NCI-H2196 (cell line): ENCODE measurements around the gene LRRC74A.

Source experiments
- DNase-seq: peaks from one replicate; lab custom pipeline; 2025; ENCODE audit not compliant: unreplicated experiment; lab: John Stamatoyannopoulos, UW

LRRC74A gene

DNA sequence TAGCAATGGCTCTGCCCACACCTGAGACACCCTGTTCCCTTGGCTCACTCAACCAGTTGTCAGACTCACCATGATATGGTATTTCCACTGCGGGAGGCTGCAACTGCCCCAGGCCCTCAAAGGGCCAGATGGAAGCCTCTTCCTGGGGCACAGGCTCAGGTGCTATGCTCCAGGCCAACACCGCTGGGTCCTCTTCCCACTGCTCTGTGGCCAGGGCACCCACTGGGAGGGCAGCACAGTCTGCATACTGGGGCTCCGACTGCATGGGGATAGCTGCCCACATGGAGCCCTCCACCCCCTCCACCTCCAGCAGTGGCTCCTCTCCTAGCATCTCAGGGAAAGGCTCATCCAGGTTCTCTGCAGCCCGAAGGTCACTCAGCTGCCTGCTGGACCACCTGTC, 17.2 kb upstream of the LRRC74A start:
- DNase-seq: no peak

DNA sequence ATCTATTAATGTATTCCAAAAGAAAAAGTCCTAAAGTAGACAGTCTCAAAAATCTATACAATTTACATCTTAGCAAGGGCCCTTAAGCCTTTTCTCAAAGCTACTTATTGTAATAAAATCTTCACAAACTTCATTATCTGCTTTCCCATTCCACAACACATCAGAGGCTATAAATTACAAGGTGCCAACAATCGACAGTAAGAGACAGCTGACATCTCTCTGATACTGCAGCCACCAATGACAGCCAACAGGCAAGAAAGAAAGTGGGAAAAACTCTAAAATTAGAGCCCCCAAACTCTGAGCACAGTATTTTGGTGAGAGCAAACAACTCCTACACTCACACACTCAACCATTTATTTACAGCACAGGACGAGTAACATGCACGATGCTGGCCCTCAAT, 15.7 kb upstream of the LRRC74A start:
- no peak for DNase-seq

DNA sequence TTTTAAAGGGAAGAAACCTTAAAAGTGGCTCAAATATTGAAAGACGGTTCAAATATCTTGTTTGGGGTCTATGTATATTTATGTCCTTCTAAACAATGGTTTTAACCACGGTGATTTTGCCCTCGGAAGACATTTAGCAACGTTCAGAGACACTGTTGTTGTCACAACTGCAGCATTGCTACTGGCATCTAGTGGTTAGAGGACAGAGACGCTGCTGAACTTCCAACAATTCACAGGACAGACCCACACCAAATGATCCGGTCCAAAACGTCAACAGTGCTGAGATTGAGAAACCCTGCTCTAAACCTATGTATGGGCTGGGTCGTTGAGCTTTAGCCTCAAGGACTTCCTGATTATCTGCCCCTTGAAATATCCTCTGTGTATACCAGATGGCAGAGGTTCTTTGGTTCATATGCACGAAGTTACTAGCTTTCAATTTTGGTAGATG, 15.2 kb upstream of the LRRC74A start:
- peak; percentile 30 for DNase-seq

DNA sequence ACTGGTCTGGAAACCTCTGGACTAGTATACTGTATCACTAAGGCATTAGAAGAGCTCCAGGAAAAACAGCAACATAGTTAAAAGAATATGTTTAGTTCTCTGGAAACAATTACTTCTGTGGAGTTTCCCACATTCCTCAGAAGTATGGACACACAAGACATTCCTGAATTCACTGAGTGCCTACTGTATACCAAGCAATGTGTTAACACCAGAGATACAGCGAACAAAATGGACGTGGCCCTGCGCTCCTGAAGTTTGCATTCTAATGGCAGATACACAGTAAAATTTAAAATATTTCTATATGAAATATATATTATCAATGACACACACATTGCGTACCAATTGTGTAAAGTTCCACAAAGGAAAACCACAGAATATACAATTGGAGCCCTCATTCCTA, 14.6 kb upstream of the LRRC74A start:
- no peak for DNase-seq

DNA sequence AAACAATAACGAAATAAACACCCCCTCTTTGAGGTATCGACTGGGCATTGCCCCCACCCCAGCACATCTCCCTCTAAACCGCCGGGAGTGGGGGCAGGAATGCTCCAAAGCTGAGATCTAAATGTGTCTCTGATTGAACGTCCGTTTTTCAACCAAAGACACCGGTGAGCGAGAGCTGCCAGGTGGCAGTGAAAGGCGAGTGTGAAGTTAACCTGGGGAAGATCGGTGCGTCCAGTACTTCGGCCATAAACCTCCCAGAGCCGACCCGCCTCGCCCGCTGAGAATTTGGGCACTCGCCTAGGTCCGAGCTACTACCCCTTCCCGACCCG, 14.2 kb upstream of the LRRC74A start:
- DNase-seq: peak; percentile 27

DNA sequence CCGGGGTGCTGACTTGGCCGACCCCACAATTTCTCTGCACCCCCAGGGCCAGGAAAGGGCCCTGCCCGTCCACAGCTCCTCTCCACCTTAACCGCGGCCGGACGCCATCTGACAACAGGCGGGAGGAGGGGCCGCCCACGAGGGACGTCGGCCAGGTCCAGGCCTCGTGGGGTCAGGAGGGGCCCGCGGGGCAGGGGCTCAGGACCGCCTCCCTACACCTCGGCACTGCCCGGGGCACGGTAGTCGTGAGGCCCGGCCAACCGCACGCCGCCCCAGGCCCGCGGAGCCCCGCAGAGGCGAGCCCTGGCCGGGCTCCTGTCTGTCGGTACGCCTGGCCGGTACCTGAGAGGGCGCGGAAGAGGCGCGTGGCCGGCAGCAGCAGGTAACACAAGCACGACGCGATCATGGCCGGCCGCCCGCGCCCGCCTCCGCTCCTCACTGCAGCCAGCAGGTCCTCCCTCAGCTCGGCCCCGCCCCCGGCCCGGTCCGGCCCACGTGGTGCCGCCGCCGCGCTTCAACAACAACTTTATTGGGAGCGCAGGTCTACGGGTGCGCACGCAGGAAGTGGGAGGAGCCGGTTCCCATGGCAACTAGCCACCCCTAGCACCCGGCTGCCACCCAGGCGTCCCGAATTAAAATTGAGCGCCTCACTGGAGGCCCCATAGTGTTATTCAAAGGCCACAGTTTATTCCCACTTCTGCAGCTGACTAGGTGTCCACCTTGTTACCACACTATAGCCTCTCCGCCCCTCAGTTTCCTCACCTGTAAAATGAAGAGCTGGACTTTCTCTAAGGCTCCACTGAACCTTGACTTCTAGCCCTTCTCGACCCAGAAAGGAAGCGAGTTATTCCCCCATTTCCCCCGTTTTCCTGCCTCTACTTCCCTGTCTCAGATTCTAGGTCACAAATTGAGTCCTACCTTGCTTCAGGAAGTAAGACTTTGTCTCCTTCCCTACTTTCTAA, 13.5 kb upstream of the LRRC74A start, which contains the start of gene ANGEL1:
ANGEL1 (minus strand) TSS at position 461 of the 962 bp plus-strand sequence; CDS start at position 406, 55 bp downstream.
- peak; percentile 96 for DNase-seq

DNA sequence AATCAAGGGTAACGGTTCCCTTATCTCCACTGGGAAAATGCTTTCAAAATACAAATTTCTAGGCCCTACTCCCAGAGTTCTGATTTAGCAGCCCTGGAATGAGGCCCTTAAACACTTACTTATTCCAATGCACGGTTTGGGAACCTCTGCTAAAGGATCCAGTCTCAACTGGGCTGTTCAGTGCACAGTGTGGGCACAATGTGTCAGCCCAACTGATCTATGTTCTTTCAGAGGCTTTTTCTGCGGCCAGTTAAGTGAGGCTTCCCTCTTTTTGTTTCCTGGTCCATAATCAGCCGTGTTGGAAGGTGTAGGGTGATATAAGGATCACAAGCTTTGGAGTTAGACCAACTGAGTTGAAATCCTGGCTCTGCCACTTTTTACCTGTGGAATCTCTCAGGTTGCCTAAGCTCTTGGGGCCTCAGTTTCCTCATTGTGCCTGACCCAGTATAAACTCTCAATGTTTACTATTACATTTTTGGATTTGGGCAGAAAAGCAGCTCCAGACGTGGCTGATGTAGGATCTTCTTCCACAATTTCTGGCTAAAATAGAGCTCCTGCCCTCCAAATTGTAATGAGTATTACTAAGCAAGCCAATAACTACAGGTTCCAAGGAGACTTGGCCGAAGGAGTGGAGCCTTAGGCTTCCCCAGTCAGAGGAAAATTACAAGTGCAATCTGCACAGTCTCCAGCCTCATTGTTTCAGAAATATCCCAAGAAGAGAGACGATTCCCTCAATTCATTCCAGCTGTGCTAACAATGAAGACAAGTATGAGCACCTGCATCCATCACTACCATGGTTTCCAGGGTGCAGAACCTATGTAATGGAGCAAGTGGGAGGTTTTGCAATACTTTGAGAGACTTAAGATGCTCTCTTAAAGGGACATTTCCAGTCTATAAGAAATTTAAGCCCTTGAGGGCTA, 11.2 kb upstream of the LRRC74A start:
- no peak for DNase-seq

DNA sequence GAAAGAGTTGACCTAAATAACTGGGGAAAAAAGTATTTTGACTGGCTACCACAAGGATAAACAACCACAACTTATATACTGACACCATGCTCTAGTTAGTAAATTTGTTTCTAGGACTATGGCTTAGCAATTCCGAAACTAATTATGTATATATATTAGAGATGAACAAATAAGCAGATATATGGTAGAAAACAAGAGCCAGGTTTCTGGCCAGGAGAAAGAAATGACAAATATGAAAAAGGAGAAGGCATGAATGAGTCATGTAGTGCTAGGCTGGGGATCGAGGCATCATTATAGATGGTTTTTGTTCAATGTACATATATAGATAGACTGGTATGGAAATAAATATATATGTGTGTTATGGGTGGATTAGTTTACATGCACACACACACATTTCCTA, 5.5 kb upstream of the LRRC74A start:
- no peak for DNase-seq

DNA sequence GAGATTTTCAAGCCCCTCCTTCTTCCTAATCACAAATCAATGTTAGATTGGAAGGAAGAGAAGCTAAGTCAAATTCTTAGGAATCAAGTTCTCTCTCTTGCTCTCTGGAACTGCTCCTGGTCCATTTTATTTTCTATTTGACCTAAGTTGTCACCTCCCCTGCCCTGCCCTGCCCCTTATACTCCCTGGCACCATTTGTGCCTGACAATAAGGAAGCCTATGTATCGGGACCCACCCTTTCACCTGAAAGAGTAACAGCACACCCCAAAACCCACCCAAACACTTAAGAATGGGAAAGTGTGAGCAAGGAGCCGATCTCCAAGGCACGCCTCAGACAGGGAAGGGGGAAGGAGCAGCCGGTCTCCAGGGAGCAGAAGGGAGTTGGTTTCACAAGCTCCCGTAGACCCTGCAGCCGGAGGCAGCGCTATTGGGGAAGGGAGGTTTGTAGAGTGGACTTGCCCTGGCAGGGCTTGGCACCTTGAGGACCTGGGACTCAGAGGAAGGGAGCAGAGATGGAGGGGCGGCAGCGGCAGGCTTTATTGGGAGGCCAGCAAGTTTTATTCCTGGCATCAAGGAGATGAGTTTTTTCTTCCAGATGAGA, 1.6 kb downstream of the LRRC74A start:
- no peak for DNase-seq

DNA sequence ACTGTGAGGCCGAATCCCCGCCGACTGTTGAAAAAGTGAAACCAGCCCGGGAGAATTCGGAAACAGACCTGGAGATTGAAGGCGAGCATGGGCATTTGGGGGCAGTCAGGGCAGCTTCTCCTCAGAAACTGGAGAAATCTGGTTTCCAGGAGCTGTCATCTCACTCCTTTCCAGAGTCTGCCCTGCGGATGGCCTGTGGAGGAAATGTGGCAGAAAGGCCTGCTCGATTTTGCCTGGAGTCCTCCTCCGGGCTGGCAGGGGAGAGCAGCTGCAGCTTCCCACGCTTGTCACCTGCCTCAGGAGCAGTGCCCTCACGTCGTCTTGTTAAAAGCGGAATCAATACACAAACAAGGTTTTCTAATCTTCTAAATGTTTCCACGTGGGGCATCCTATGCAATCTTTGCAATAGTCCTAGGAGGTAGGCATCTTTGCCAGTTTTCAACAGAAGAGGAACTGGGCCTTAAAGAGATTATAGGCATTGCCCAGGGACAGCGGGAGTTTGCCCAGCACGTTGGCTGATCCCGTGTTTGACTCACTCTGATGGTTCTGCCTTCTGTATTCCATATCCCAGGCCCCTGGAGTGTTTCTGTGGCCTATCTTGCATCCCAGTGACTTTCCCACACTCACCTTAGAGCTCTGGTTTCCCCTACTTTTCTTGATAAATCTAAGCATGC, 2.3 kb downstream of the LRRC74A start:
- no peak for DNase-seq

DNA sequence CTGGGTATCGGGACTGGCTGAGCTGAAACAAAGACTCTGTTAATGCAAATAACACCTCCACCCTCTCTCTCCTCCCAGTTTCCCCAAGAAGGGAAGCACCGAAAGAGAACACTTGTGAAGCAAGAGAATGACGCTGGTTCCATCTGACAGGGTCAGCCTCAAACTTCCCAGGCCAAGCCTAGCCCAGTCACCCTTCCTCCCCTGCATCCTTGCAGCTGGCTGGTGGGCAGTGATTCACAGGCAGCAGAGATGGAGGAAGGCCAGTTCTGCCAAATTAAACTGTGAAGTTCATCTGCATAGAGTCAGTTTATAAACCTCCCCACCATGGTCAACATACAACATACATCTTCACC, 2.8 kb downstream of the LRRC74A start:
- no peak for DNase-seq

DNA sequence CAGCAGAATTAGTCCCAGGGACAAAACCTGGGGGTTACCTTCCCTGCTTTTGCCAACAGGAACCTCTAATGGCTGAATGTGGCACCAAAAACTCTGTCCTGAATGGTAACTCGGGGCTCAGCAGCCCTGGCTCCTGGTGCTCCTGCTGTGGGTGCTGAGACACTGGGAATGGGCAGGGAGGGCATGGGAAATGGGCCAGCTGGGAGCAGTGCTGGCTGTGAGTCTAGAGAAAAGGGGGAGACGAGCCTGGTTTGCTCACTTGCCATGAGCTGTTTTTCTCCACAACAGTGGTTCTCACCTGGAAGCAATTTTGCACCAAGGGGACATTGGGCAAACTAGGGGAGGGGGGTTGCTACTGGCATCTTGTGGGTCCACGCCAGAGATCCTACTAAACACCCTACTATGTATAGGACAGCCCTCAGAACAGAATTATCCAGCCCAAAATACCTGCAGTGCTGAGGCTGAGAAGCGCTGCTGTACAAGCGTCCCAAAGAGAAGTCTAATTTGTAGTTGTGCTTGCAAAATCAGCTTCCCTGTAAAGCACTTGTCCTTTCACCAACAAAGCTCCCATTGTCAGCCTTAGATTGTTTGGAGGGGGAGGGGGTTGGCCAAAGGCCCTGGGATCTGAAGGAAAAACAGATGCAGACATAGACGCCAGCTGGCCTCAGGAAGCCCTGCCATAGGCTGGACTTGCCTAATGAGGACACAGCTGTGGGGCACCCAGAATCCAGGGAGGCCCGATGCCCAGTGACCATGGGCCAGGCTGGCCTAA, 3.6 kb downstream of the LRRC74A start:
- peak; percentile 33 for DNase-seq

DNA sequence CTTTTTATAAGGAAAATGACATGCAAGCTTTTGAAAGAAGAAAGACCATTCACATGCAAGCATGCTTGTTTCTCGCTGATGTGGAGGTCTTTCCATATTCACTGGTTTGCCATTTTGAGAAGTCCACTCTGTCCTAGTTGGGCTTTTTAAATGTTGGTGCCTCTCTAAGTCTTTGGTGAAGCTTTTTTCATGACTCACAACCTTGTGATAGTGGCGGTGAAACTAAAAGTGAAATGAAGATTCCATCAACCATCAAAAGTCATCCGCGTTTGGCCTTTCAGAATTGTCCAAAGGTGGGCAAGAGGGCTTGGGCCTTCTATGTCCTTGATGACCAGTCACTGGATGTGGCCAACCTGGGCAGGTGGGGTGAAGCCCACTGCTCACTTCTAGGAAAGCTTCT, 4.3 kb downstream of the LRRC74A start:
- DNase-seq: no peak

DNA sequence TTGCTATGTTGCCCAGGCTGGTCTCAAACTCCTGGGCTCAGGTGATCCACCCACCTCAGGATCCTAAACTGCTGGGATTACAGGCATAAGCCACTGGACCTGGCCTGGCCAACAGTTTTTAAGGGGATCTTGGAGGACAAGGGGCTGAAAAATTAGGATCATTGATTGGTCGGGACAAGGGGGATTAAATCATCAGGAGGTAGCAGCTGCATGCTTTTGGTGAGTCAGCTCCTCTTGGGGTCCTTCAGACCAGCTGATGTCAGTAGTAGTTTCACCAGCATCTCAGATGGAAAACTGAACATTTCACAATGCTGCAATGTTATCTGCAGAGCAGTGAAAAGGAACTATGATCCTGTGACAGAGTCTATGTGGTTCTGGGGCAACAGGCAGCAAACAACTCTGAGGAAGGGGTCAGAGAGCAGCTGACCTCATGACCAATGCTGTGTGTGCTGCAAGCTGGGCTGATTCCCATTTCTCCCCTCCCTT, 6.3 kb downstream of the LRRC74A start:
- no peak for DNase-seq

DNA sequence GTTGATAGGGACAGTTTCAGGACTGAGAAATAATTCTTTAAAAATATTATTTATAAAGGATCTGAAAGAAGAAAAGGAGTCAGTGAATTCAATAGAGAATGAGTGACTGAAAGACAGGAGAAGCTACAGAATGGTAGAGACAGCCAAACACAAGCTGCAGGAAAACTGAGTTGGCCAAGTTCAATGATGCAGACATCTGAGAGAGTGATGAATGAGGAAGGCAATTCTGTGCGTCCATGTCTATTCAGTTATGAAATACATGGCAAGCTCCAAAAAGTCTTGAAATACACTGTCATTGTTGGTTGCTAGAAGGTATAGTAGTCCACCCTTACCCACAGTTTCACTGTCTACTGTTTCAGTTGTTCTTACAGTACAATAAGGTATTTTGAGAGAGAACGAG, 6.8 kb downstream of the LRRC74A start:
- no peak for DNase-seq

DNA sequence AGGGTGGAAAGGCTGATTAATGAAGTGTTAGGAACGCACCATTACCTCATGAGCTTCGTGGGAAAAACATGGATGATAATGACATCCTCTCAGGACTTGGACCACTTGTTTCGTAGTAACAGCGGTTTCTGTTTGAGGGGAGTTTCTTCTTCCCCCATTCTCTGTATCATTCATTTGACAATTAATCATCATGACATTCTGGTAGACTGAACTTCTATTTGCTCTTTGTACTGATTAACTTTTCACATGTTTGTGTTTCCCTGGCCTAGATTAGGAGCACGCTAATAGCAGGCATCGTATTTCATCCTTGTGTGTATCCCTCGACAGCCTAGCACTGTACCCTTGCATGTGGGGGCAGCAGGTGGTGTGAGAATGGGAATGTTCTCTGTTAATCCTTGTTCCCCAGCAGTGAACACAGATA, 8.0 kb downstream of the LRRC74A start:
- DNase-seq: no peak

DNA sequence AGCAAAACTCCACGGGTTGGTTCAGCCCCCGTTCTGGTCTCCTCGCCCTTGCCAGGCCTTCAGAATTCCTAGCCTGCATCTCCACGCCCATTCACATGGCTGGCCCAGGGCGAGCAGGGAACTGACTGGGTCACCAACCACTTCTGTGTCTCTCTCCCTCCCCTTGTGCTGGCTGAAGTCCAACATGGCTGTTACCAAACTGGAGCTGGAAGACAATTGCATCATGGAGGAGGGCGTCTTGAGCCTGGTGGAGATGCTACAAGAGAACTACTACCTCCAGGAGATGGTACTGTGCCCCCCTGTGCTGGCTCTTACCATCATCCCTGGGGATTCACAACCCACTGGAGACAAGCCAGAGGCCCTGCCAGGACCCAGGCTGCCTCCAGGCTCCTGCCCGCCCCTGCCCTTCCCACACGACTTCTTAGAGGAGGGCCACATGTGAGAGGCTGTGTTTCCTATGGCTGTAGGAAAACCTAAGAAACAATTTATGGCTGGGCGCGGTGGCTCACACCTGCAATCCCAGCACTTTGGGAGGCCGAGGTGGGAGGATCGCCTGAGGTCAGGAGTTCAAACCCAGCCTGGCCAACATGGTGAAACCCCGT, 9.9 kb downstream of the LRRC74A start:
- no peak for DNase-seq

DNA sequence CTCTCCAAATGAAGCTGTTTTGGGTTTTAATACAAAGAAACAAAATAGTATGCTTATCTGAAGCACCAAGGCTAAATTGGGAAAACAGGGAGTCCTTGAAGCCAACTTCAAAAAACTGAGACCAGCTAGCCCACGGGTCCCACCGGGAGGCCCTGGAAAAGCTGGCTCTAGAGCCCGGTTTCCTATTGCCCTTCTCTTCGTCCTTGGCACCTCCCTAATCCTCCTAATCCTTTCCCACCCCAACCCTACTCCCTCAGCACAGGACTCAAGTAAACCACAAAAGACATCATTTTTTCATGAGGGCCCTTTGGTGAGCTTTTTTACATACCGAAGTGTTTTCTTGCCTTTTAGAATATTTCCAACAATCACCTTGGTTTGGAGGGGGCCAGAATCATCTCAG, 11.3 kb downstream of the LRRC74A start:
- DNase-seq: no peak

DNA sequence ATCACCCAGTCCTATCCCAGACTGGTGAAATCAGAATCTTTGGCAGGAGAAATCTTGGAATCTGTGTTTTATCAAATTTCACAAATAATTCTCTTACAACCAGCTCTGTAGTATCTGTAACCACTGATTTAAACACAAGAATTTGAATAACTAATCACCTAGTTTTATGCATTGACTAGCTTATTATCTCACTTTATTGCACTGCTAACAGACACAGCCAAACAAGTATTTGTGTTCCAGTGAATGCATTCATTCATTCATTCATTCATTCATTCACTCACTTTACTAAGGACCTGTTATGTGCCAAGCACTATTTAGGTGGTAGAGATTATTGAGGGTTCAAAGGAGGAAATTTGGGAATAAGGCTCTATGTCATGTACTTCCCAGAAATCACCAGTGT, 16.2 kb downstream of the LRRC74A start:
- no peak for DNase-seq

DNA sequence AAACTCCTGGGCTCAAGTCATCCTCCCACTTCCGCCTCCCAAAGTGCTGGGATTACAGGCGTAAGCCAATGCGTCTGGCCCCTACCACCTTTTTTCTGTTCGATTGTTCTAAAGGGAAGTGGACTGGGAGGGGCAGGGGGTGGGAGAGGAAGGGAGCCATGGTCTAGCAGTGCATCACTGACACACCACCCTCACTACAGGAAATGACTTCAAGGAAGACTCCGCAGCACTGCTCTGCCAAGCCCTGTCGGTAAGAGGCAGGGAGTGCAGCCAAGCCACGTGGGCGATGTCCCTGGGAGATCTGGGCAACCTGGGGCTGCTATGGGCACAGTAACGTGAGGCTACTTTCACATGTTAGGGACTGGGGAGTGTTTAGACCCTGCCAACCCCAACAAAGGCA, 18.0 kb downstream of the LRRC74A start:
- DNase-seq: peak; percentile 31
